ENCODE data around the gene NAGPA. TPM values are rescaled to one million over a fixed set of nuclear protein-coding genes. Genes with fewer than 3 reads are reported as not detected.

NAGPA gene
- total and polyA plus RNA-seq, 8 donors: 3.7 to 10.0 (median 6.6) TPM

DNA sequence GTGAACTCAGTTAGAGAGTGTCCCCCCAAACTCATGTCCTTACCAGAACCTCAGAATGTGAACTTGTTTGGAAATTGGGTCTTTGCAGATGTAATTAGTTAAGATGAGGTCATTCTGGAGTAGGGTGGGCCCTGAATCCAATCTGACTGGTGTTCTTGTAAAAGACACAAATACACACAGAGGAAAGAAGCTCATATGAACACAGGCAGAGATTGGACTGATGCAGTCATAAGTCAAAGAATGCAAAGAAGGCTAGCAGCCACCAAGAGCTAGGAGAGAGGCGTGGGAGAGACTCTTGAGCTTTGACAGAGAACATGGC lies 2.1 kb upstream of the NAGPA start:
- no peaks in the 10 kb centered on the region for H3K27me3 ChIP-seq
- H3K36me3 ChIP-seq: no peaks in the 10 kb centered on the region
- intact Hi-C loops (cut with DNase I): no loop called here
- DNase-seq: no peak
- H3K27ac ChIP-seq: peak overlapping the region; percentile 44 to 88 (median 70)
- peaks cover 14 to 31% (median 21%) of the 10 kb centered on the region in 3 donors for H3K4me1 ChIP-seq
- WGBS, 2 donors: 83 to 88% methylated on average over 1 of the region's 1 CpG
- H3K4me3 ChIP-seq: no peak overlapping the region
- TF ChIP-seq, protein P1, sequence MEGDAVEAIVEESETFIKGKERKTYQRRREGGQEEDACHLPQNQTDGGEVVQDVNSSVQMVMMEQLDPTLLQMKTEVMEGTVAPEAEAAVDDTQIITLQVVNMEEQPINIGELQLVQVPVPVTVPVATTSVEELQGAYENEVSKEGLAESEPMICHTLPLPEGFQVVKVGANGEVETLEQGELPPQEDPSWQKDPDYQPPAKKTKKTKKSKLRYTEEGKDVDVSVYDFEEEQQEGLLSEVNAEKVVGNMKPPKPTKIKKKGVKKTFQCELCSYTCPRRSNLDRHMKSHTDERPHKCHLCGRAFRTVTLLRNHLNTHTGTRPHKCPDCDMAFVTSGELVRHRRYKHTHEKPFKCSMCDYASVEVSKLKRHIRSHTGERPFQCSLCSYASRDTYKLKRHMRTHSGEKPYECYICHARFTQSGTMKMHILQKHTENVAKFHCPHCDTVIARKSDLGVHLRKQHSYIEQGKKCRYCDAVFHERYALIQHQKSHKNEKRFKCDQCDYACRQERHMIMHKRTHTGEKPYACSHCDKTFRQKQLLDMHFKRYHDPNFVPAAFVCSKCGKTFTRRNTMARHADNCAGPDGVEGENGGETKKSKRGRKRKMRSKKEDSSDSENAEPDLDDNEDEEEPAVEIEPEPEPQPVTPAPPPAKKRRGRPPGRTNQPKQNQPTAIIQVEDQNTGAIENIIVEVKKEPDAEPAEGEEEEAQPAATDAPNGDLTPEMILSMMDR (IDR thresholded peaks at IDR 0.05): no peak
- H3K9me3 ChIP-seq: no peaks in the 10 kb centered on the region
- no peak for FAIRE-seq
- peak in 1 of 4 donors; percentile 3 for ATAC-seq

DNA sequence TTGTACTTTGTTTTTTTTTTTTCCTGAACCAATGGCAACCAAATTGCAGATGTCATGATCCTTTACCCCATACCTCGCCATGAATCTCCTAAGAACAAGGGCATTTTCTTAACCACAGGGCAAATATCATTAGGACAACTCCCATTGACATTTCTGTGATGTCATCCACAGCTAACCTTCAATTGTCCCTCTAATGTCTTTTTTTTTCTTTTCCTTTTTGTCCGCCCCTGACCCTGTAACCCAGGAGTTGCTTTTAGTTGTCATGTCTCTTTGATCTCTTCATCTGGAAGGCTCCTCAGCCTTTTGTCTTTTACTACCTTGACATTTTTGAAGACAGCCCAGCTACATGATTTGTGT lies 410 bp upstream of the NAGPA start:
- intact Hi-C loops (cut with DNase I): no loop called here
- DNase-seq (no peak), FAIRE-seq (no peak), ATAC-seq (no peak)
- peaks cover 14 to 31% (median 21%) of the 10 kb centered on the region in 3 donors for H3K4me1 ChIP-seq
- TF ChIP-seq, protein P1 (IDR thresholded peaks at IDR 0.05): no peak
- H3K27ac ChIP-seq: peak overlapping the region; percentile 9 to 88 (median 56)
- H3K4me3 ChIP-seq: peak overlapping the region; percentile 74 to 97 (median 92)
- H3K36me3 ChIP-seq: no peaks in the 10 kb centered on the region
- WGBS, 2 donors: 3 to 5% methylated on average over 2 of the region's 2 CpGs
- no peaks in the 10 kb centered on the region for H3K9me3 ChIP-seq
- no peaks in the 10 kb centered on the region for H3K27me3 ChIP-seq

DNA sequence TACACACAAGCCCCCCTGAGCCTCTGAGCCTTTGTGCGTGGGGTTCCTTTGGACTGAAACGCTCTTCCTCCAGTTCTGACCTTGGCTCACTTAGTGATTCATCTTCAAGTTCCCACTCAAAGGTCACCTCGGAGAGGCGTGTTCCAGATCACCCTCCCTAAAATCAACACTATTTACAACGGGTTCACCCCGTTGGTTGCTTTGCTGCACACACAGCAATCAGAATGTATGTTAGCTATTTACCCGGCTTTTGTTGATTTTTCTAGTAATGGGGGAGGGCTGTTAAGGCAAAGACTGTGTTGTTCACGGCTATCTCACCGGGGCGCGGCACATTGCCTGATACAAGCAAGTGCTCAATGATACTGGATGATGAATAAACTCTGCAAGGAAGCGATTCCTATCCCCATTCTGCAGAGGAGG lies 977 bp downstream of the NAGPA start:
- FAIRE-seq (no peak), ATAC-seq (no peak), DNase-seq (no peak)
- Histone ChIP-seq H3K36me3 (no peaks in the 10 kb centered on the region), H3K4me1 (peaks cover 14 to 31% (median 21%) of the 10 kb centered on the region in 3 donors), H3K9me3 (no peaks in the 10 kb centered on the region), H3K27me3 (no peaks in the 10 kb centered on the region), H3K27ac (no peak overlapping the region), H3K4me3 (peak overlapping the region; percentile 74 to 97 (median 92))
- WGBS, 2 donors: 10 to 12% methylated on average over 12 of the region's 12 CpGs
- intact Hi-C loops (cut with DNase I): no loop called here
- TF ChIP-seq, protein P1 (IDR thresholded peaks at IDR 0.05): no peak

DNA sequence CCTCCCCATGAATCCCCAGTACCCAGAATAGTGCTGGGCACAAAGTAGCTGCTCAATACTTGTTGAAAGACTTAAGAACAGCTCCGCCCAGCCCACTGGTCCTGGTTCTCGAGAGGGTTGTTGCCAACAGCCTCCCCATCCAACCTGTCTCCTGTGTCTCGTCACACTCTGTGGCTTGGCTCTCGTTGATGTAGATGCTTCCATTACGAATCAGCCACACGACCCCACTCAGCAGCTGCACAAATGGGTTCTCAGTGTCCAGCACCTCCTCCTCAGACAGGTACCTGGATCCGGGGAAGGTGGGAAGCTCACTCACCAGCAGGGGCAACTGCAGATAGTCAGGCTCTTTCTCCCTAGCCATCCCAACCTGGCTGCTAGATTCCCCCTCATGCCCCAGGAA lies 2.1 kb downstream of the NAGPA start:
- intact Hi-C loops (cut with DNase I): no loop called here
- no peaks in the 10 kb centered on the region for H3K27me3 ChIP-seq
- H3K4me1 ChIP-seq: peaks cover 14 to 23% (median 17%) of the 10 kb centered on the region in 3 donors
- WGBS, 2 donors: 80 to 86% methylated on average over 7 of the region's 7 CpGs
- TF ChIP-seq, protein P1 (IDR thresholded peaks at IDR 0.05): no peak
- no peak overlapping the region for H3K27ac ChIP-seq
- no peak for DNase-seq
- H3K4me3 ChIP-seq: no peak overlapping the region
- no peak for ATAC-seq
- no peaks in the 10 kb centered on the region for H3K9me3 ChIP-seq
- no peak for FAIRE-seq
- H3K36me3 ChIP-seq: no peaks in the 10 kb centered on the region

DNA sequence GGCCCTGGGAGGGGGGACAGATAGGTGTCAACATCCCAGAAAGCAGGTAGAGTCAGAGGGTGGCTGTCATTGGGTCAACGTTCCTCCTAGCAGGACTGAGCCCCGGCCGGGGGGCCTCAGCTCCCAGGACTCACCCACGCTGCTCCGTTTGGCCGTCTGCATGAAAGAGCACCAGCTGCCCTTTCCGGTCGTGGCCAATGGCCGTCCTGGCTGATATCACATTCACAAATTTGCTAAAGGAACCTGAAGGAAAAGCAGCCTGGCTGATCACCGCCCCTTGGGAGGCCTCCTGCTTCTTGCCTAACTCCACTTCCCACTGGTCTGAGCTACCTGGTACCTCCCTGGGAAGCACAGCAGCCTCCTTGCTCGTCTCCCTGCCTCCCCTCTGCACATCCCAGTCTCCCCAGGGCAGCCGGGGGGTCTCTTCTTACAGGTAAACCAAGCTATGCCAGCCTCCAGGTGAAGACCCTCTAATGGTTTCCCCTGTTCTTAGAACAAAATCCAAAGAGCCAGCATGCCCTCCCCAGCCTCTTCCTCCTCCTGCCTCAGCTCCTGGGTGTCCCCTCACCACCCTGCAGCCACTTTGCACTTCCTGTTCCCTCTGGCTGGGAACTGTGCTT lies 3.4 kb downstream of the NAGPA start:
- Histone ChIP-seq H3K4me1 (peaks cover 6 to 14% (median 8%) of the 10 kb centered on the region in 3 donors), H3K4me3 (no peak overlapping the region), H3K27me3 (no peaks in the 10 kb centered on the region), H3K9me3 (no peaks in the 10 kb centered on the region), H3K27ac (no peak overlapping the region), H3K36me3 (no peaks in the 10 kb centered on the region)
- intact Hi-C loops (cut with DNase I): no loop called here
- no peak for FAIRE-seq
- 78 to 94% methylated on average over 12 of the region's 12 CpGs for WGBS, 2 donors
- TF ChIP-seq, protein P1 (IDR thresholded peaks at IDR 0.05): no peak
- DNase-seq: no peak
- ATAC-seq: no peak
